Activated CD4-positive, alpha-beta memory T cell treated with anti-CD3 and anti-CD28 coated beads, Interleukin-2, amount 10 ng/mL, durations not matched to agents 7 days and 5 days (primary cell): ENCODE data around the gene LZTR1. TPM values are rescaled to one million over a fixed set of nuclear protein-coding genes. Genes with fewer than 3 reads are reported as not detected.

Source experiments
- CTCF ChIA-PET: fragments of 350-600 bp; sonication (Branson Sonifier 250); formaldehyde crosslinking; loops from one replicate; lab custom pipeline; 2021; ENCODE audit warnings: antibody characterized with exemption, inconsistent platforms; lab: Charles Lee
- POLR2A ChIA-PET: fragments of 350-600 bp; sonication (Branson Sonifier 250); formaldehyde crosslinking; loops from one replicate; lab custom pipeline; 2021; ENCODE audit warnings: antibody characterized with exemption; lab: Charles Lee
- DNase-seq: peaks from one replicate; pipeline ENCODE4 v3.0.0-alpha.2; 2020
- H3K27ac Mint-ChIP-seq: one replicate; pipeline ENCODE4 v1.8.0; 2021; ENCODE audit warnings: mild to moderate bottlenecking, mixed read lengths
- H3K27me3 Mint-ChIP-seq: one replicate; pipeline ENCODE4 v1.8.0; 2021; ENCODE audit warnings: mixed read lengths
- H3K36me3 Mint-ChIP-seq: one replicate; pipeline ENCODE4 v1.8.0; 2021; ENCODE audit warnings: low read depth, mixed read lengths
- H3K4me1 Mint-ChIP-seq: one replicate; pipeline ENCODE4 v1.8.0; 2021; ENCODE audit warnings: mixed read lengths
- H3K4me3 Mint-ChIP-seq: one replicate; pipeline ENCODE4 v1.8.0; 2021; ENCODE audit warnings: mild to moderate bottlenecking, mixed read lengths
- H3K9me3 Mint-ChIP-seq: one replicate; pipeline ENCODE4 v1.8.0; 2021; ENCODE audit warnings: mixed read lengths
- total RNA-seq, 2 experiments: library from RNA; stranded (reverse); gene quantifications; one replicate each; pipeline ENCODE4 v1.2.3, GENCODE V29; 2021

Gene LZTR1
- total RNA-seq, 2 experiments from 2014 or later, result 53.3 to 60.3 TPM

GRCh38 chr22:20973634-20974286 lies 8.3 kb upstream of the LZTR1 start:
- CTCF ChIA-PET, result no interaction called here
- Mint-ChIP-seq H3K27me3 (no peaks in the 10 kb centered on the region), H3K36me3 (peaks cover under 1% of the 10 kb centered on the region), H3K9me3 (peaks cover 4% of the 10 kb centered on the region), H3K4me1 (no peaks in the 10 kb centered on the region), H3K4me3 (no peak overlapping the region), H3K27ac (no peak overlapping the region)
- POLR2A ChIA-PET, result interaction anchor here (1.3 kb wide), 1 partner anchor 9 kb away, joined by 3 read pairs; the partner anchor contains the start of gene LZTR1
- DNase-seq, result no peak

- Mint-ChIP-seq H3K36me3 (peaks cover 3% of the 10 kb centered on the region), H3K27ac (no peak overlapping the region), H3K9me3 (peaks cover 8% of the 10 kb centered on the region), H3K27me3 (no peaks in the 10 kb centered on the region), H3K4me1 (peaks cover 4% of the 10 kb centered on the region), H3K4me3 (no peak overlapping the region)
- CTCF ChIA-PET, result no interaction called here
- POLR2A ChIA-PET, result no interaction called here
- DNase-seq, result no peak
Measured at GRCh38 chr22:20974336-20974955, 7.7 kb upstream of the LZTR1 start.

GRCh38 chr22:20975541-20976290 lies 6.4 kb upstream of the LZTR1 start:
- ChIA-PET POLR2A (no interaction called here), CTCF (no interaction called here)
- Mint-ChIP-seq H3K4me3 (no peak overlapping the region), H3K4me1 (peaks cover 14% of the 10 kb centered on the region), H3K27me3 (no peaks in the 10 kb centered on the region), H3K27ac (no peak overlapping the region), H3K36me3 (peaks cover 3% of the 10 kb centered on the region), H3K9me3 (peaks cover 8% of the 10 kb centered on the region)
- DNase-seq, result no peak

- H3K27ac Mint-ChIP-seq, result no peak overlapping the region
- POLR2A ChIA-PET, result no interaction called here
- CTCF ChIA-PET, result interaction anchor here (0.5 kb wide), 1 partner anchor 42 kb away, joined by 4 read pairs; no protein-coding TSS in a partner anchor
- peaks cover 20% of the 10 kb centered on the region for H3K4me1 Mint-ChIP-seq
- no peak overlapping the region for H3K4me3 Mint-ChIP-seq
- peaks cover 8% of the 10 kb centered on the region for H3K9me3 Mint-ChIP-seq
- no peaks in the 10 kb centered on the region for H3K27me3 Mint-ChIP-seq
- H3K36me3 Mint-ChIP-seq, result peaks cover 3% of the 10 kb centered on the region
- DNase-seq, result no peak
Measured at GRCh38 chr22:20976291-20976877, 5.7 kb upstream of the LZTR1 start.

GRCh38 chr22:20977019-20977418 lies 5.1 kb upstream of the LZTR1 start:
- ChIA-PET CTCF (interaction anchor here (0.5 kb wide), 1 partner anchor 43 kb away, joined by 4 read pairs; no protein-coding TSS in a partner anchor), POLR2A (no interaction called here)

GRCh38 chr22:20977516-20978170 lies 4.5 kb upstream of the LZTR1 start:
- Mint-ChIP-seq H3K4me3 (no peak overlapping the region), H3K9me3 (peaks cover 8% of the 10 kb centered on the region), H3K27me3 (no peaks in the 10 kb centered on the region), H3K4me1 (peaks cover 24% of the 10 kb centered on the region), H3K36me3 (peaks cover 6% of the 10 kb centered on the region), H3K27ac (no peak overlapping the region)
- POLR2A ChIA-PET, result no interaction called here
- CTCF ChIA-PET, result no interaction called here
- DNase-seq, result no peak

More at GRCh38 chr22:20977019-20977418, 5.1 kb upstream of the LZTR1 start:
- Mint-ChIP-seq H3K9me3 (peaks cover 8% of the 10 kb centered on the region), H3K36me3 (peaks cover 3% of the 10 kb centered on the region), H3K27ac (no peak overlapping the region), H3K27me3 (no peaks in the 10 kb centered on the region), H3K4me1 (peaks cover 21% of the 10 kb centered on the region), H3K4me3 (no peak overlapping the region)
- no peak for DNase-seq

GRCh38 chr22:20978419-20978818 lies 3.7 kb upstream of the LZTR1 start:
- POLR2A ChIA-PET, result no interaction called here
- DNase-seq, result no peak
- Mint-ChIP-seq H3K9me3 (peaks cover 8% of the 10 kb centered on the region), H3K27ac (no peak overlapping the region), H3K4me1 (peaks cover 32% of the 10 kb centered on the region), H3K27me3 (no peaks in the 10 kb centered on the region), H3K4me3 (no peak overlapping the region), H3K36me3 (peaks cover 6% of the 10 kb centered on the region)
- CTCF ChIA-PET, result no interaction called here

- Mint-ChIP-seq H3K36me3 (peaks cover 12% of the 10 kb centered on the region), H3K27me3 (no peaks in the 10 kb centered on the region), H3K27ac (no peak overlapping the region), H3K4me1 (peaks cover 39% of the 10 kb centered on the region), H3K4me3 (peak overlapping the region; percentile 21), H3K9me3 (peaks cover 8% of the 10 kb centered on the region)
- CTCF ChIA-PET, result no interaction called here
- DNase-seq, result peak; percentile 62
- POLR2A ChIA-PET, result interaction anchor here (1.1 kb wide), 1 partner anchor 23 kb away, joined by 4 read pairs; the partner anchor contains the start of gene THAP7
Measured at GRCh38 chr22:20979243-20979809, 2.8 kb upstream of the LZTR1 start.

GRCh38 chr22:20979940-20980453 lies 2.1 kb upstream of the LZTR1 start:
- Mint-ChIP-seq H3K36me3 (peaks cover 12% of the 10 kb centered on the region), H3K27ac (no peak overlapping the region), H3K4me1 (peaks cover 39% of the 10 kb centered on the region), H3K9me3 (peaks cover 8% of the 10 kb centered on the region), H3K4me3 (no peak overlapping the region), H3K27me3 (no peaks in the 10 kb centered on the region)
- DNase-seq, result no peak
- ChIA-PET POLR2A (interaction anchor here (1.1 to 1.2 kb wide), 2 partner anchors 8 to 22 kb away, joined by 3 to 4 read pairs; partner anchors contain the start of gene THAP7), CTCF (no interaction called here)

- Mint-ChIP-seq H3K27me3 (no peaks in the 10 kb centered on the region), H3K27ac (no peak overlapping the region), H3K4me3 (peak overlapping the region; percentile 89), H3K36me3 (peaks cover 12% of the 10 kb centered on the region), H3K4me1 (peaks cover 39% of the 10 kb centered on the region), H3K9me3 (peaks cover 8% of the 10 kb centered on the region)
- no peak for DNase-seq
- ChIA-PET CTCF (no interaction called here), POLR2A (interaction anchor here (1.2 kb wide), 1 partner anchor 8 kb away, joined by 3 read pairs; no protein-coding TSS in a partner anchor)
Measured at GRCh38 chr22:20980523-20980922, 1.6 kb upstream of the LZTR1 start.

GRCh38 chr22:20980938-20981722 lies 967 bp upstream of the LZTR1 start:
- Mint-ChIP-seq H3K4me3 (peak overlapping the region; percentile 89), H3K27me3 (no peaks in the 10 kb centered on the region), H3K4me1 (peaks cover 39% of the 10 kb centered on the region), H3K36me3 (peaks cover 18% of the 10 kb centered on the region), H3K27ac (peak overlapping the region; percentile 83), H3K9me3 (peaks cover 8% of the 10 kb centered on the region)
- DNase-seq, result no peak
- CTCF ChIA-PET, result interaction anchor here (1.3 kb wide), 1 partner anchor 20 kb away, joined by 7 read pairs; no protein-coding TSS in a partner anchor
- POLR2A ChIA-PET, result interaction anchor here (1.2 to 2.7 kb wide), 3 partner anchors 9 to 28 kb away, joined by 3 to 48 read pairs (median 3); partner anchors contain the start of gene THAP7
